ENCODE data around the gene PDLIM7. TPM values are rescaled to one million over a fixed set of nuclear protein-coding genes. Genes with fewer than 3 reads are reported as not detected.

PDLIM7 gene
- total RNA-seq, 1 donor from 2014 or later, result 38.7 TPM

DNA sequence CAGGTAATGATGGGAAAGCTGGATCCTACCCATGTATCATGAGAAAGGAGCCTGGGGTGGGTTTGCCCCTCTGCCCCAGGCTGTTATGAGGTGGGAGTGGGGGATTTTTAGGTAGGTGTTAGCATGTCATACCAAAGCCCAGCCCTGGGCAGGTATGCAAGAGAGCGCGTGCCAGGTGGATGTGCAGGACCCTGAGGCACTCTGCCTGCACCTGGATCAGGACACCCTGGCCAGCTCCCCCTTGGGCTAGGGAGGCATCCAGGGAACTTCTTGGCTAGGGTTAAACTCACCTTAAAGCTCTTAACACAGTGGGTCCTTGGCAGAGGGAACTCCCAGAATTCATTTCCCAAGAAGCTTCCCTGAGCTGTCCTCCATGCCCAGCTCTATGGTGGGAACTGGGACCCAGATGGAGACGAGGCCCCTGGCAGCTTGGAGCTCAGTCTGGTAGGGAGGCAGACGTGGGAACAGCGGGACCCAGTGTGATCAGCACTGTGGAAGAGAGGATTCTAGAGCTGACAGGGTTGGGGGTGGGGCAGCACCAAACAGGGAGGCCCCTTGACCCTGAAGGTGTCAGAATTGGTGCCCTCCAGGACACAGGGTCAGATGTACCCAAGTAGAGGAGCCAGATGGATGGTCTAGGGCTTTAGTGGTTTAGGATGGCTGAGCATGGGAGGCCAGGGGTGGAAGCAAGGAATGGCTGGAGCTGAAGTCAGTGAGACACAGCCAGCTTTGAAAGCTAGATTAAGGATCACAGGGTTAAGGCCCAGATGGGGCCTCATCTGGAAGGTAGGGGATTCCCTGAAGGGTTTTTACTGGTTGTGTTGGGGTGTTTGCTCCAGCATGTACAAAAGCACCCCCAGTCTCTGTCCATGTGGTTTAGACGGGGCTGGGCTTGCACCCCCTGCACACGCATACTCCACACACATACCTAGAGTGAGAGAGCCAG, 53.0 kb downstream of the PDLIM7 start:
- Histone ChIP-seq H3K36me3 (no peaks in the 10 kb centered on the region), H4K20me1 (ENCODE audit: low read depth) (peaks cover 12% of the 10 kb centered on the region), H3K79me2 (ENCODE audit: low read depth) (no peaks in the 10 kb centered on the region), H3F3A (ENCODE audit: low read depth) (peaks cover 38% of the 10 kb centered on the region), H3K27me3 (no peaks in the 10 kb centered on the region), H3K27ac (no peak overlapping the region), H3K9me3 (ENCODE audit: low read depth) (no peaks in the 10 kb centered on the region), H2AFZ (replicated peaks) (no peak overlapping the region), H3K9ac (no peak overlapping the region), H3K4me1 (peaks cover 17% of the 10 kb centered on the region), H3K4me2 (no peak overlapping the region), H3K4me3 (no peak overlapping the region)
- DNase-seq (ENCODE audit: low spot score), result no peak
- peaks cover 6% of the 10 kb centered on the region for H3K36me3 Mint-ChIP-seq
- TF ChIP-seq EZH2phosphoT487 (IDR thresholded peaks at IDR 0.05) (no peak), CTCF (IDR thresholded peaks at IDR 0.05) (no peak), EZH2 (IDR thresholded peaks at IDR 0.05) (no peak)
- H3K4me3 Mint-ChIP-seq, result peak overlapping the region; percentile 87
- H3K27ac Mint-ChIP-seq, result peak overlapping the region; percentile 27
- H3K4me1 Mint-ChIP-seq, result peaks cover 37% of the 10 kb centered on the region
- no peaks in the 10 kb centered on the region for H3K9me3 Mint-ChIP-seq
- H3K27me3 Mint-ChIP-seq (ENCODE audit: insufficient read depth, low read depth), result peaks cover 18% of the 10 kb centered on the region

DNA sequence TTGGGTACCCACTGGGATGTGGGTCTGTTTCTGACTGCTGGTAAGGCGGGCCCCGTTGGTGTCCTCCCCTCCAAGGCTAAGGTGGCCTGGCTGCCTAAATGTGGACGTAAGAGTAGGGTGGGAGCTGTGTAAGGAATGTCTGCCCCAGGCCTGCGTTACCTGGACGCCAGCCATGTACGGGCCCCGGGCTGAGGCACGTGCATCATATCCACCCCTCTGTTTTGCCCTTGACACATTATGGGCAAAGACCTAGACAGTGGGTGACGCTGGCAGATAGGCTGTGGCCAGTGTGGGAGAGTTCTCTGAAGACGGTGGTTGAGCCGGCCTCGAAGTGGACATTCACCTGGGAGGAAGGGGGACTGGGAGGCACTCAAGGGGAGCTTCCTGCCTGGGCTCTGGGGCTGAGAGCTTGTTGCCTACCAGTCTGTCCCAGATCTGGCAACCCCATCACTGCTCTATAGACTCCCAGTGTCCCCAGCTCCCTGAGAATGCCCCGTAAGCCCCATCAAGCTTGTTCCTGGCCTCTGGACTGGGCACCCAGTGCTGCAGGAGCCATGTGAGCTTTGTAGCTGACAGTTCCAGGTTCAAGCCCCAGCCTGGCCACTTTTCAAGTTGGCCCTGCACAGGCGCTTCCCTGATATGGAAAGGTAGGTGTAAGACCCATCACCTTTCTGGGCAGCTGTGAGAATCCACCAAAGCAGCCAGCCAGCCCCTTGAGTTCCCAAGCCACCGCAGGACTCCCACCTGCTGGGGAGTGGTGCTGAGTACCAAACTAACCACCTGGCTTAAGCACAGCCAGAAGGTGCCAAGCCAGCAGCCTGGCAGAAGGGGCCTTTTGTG, 54.0 kb downstream of the PDLIM7 start:
- Histone ChIP-seq H2AFZ (replicated peaks) (no peak overlapping the region), H3K9me3 (ENCODE audit: low read depth) (no peaks in the 10 kb centered on the region), H3K4me2 (no peak overlapping the region), H3K27ac (no peak overlapping the region), H3K36me3 (no peaks in the 10 kb centered on the region), H4K20me1 (ENCODE audit: low read depth) (peaks cover 2% of the 10 kb centered on the region), H3F3A (ENCODE audit: low read depth) (peaks cover 28% of the 10 kb centered on the region), H3K4me1 (peaks cover 17% of the 10 kb centered on the region), H3K9ac (no peak overlapping the region), H3K27me3 (no peaks in the 10 kb centered on the region), H3K79me2 (ENCODE audit: low read depth) (no peaks in the 10 kb centered on the region), H3K4me3 (no peak overlapping the region)
- H3K9me3 Mint-ChIP-seq, result no peaks in the 10 kb centered on the region
- no peak for DNase-seq (ENCODE audit: low spot score)
- H3K27me3 Mint-ChIP-seq (ENCODE audit: insufficient read depth, low read depth), result peaks cover 14% of the 10 kb centered on the region
- no peak overlapping the region for H3K4me3 Mint-ChIP-seq
- H3K4me1 Mint-ChIP-seq, result peaks cover 27% of the 10 kb centered on the region
- H3K27ac Mint-ChIP-seq, result no peak overlapping the region
- TF ChIP-seq CTCF (IDR thresholded peaks at IDR 0.05) (no peak), EZH2 (IDR thresholded peaks at IDR 0.05) (no peak)
- peaks cover 10% of the 10 kb centered on the region for H3K36me3 Mint-ChIP-seq

DNA sequence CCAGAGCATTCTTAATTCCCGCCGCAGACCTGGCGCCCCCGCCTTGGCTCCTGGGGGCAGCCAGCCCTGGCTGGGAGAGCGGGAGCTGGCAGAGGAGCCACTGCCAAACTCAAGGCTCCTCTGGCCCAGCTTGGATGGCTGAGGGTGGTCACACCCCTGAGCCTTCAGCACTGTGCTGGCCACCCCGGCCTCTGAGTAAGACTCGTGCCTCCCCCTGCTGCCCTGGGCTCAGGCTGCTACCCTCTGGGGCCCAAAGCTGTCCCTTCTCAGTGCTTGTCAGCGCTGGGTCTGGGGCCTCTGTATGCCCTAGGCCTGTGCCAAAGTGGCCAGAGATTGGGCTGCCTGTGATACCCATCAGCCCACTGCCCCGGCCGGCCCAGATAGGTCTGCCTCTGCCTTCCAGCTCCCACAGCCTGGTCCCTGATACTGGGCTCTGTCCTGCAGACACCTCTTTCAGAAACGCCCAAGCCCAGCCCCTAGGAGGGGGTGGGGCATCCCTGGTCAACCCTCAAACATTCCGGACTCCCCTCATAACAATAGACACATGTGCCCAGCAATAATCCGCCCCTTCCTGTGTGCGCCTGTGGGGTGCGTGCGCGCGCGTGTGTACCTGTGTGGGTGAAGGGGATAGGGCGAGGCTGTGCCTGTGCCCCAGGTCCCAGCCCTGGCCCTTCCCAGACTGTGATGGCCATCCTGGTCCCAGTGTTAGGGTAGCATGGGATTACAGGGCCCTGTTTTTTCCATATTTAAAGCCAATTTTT, 55.2 kb downstream of the PDLIM7 start:
- Histone ChIP-seq H3F3A (ENCODE audit: low read depth) (peaks cover 20% of the 10 kb centered on the region), H3K79me2 (ENCODE audit: low read depth) (no peaks in the 10 kb centered on the region), H3K4me2 (no peak overlapping the region), H2AFZ (replicated peaks) (no peak overlapping the region), H3K9ac (no peak overlapping the region), H3K36me3 (no peaks in the 10 kb centered on the region), H3K4me1 (peaks cover 8% of the 10 kb centered on the region), H3K27me3 (no peaks in the 10 kb centered on the region), H3K9me3 (ENCODE audit: low read depth) (no peaks in the 10 kb centered on the region), H3K4me3 (no peak overlapping the region), H4K20me1 (ENCODE audit: low read depth) (no peaks in the 10 kb centered on the region), H3K27ac (no peak overlapping the region)
- Mint-ChIP-seq H3K9me3 (no peaks in the 10 kb centered on the region), H3K27ac (peak overlapping the region; percentile 76), H3K4me1 (peaks cover 18% of the 10 kb centered on the region), H3K36me3 (peaks cover 16% of the 10 kb centered on the region), H3K27me3 (ENCODE audit: insufficient read depth, low read depth) (peaks cover 14% of the 10 kb centered on the region), H3K4me3 (peak overlapping the region; percentile 64)
- no peak for TF ChIP-seq CTCF (IDR thresholded peaks at IDR 0.05)
- no peak for TF ChIP-seq EZH2 (IDR thresholded peaks at IDR 0.05)
- TF ChIP-seq EZH2phosphoT487 (IDR thresholded peaks at IDR 0.05), result no peak
- DNase-seq (ENCODE audit: low spot score), result no peak
